GM18870 (cell line): ENCODE results near the gene GSE1.

Experiments
- ATAC-seq: cut with Tn5 transposase; IDR thresholded peaks from one replicate; pipeline ENCODE4 v1.9.1; 2021; ENCODE audit warnings: moderate library complexity; ENCODE audit not compliant: unreplicated experiment

The GSE1 gene

GRCh38 chr16:85658504-85659326 is 45.6 kb downstream of the GSE1 start:
- no peak for ATAC-seq

- no peak for ATAC-seq
Observed at GRCh38 chr16:85659336-85659735, 46.2 kb downstream of the GSE1 start.

- no peak for ATAC-seq
Observed at GRCh38 chr16:85659805-85660511, 46.8 kb downstream of the GSE1 start.

GRCh38 chr16:85660843-85661739 is 48.0 kb downstream of the GSE1 start:
- ATAC-seq: no peak

GRCh38 chr16:85661740-85662481 is 48.8 kb downstream of the GSE1 start:
- ATAC-seq: no peak

GRCh38 chr16:85662482-85662812 is 49.3 kb downstream of the GSE1 start:
- no peak for ATAC-seq

GRCh38 chr16:85662976-85663830 is 50.1 kb downstream of the GSE1 start:
- ATAC-seq: no peak

- no peak for ATAC-seq
Observed at GRCh38 chr16:85663891-85664321, 50.8 kb downstream of the GSE1 start.

GRCh38 chr16:85664580-85665372 is 51.7 kb downstream of the GSE1 start:
- ATAC-seq: no peak

GRCh38 chr16:85665373-85665740 is 52.2 kb downstream of the GSE1 start:
- no peak for ATAC-seq

- ATAC-seq: no peak
Observed at GRCh38 chr16:85665929-85666328, 52.8 kb downstream of the GSE1 start.

- ATAC-seq: no peak
Observed at GRCh38 chr16:85667261-85667660, 54.1 kb downstream of the GSE1 start.

GRCh38 chr16:85667841-85668413 is 54.8 kb downstream of the GSE1 start:
- no peak for ATAC-seq

GRCh38 chr16:85668676-85669424 is 55.7 kb downstream of the GSE1 start:
- ATAC-seq: no peak

GRCh38 chr16:85670840-85671239 is 57.7 kb downstream of the GSE1 start:
- no peak for ATAC-seq

- ATAC-seq: no peak
Observed at GRCh38 chr16:85673529-85674417, 60.7 kb downstream of the GSE1 start.

GRCh38 chr16:85674418-85674755 is 61.3 kb downstream of the GSE1 start:
- no peak for ATAC-seq
